Progenitor cell of endocrine pancreas (in vitro differentiated cells): ENCODE results near the gene KRTAP5-4. TPM values are rescaled to one million over a fixed set of nuclear protein-coding genes. Genes with fewer than 3 reads are reported as not detected.

Experiments
- DNase-seq: peaks from one replicate; pipeline ENCODE4 v3.0.0; 2021; ENCODE audit warnings: low spot score; ENCODE audit not compliant: unreplicated experiment
- H3K27ac Mint-ChIP-seq: 2 replicates; pipeline ENCODE4 v1.8.0; 2021; ENCODE audit warnings: mild to moderate bottlenecking, moderate library complexity, mixed read lengths
- H3K27me3 Mint-ChIP-seq: 2 replicates; pipeline ENCODE4 v1.8.0; 2021; ENCODE audit warnings: mixed read lengths
- H3K36me3 Mint-ChIP-seq: 2 replicates; pipeline ENCODE4 v1.8.0; 2022; ENCODE audit warnings: mixed read lengths; ENCODE audit not compliant: insufficient read depth
- H3K4me1 Mint-ChIP-seq: 2 replicates; pipeline ENCODE4 v1.8.0; 2021; ENCODE audit warnings: low read depth, mixed read lengths
- H3K4me3 Mint-ChIP-seq: 2 replicates; pipeline ENCODE4 v1.8.0; 2021; ENCODE audit warnings: low read depth, mild to moderate bottlenecking, moderate library complexity, mixed read lengths
- H3K9me3 Mint-ChIP-seq: 2 replicates; pipeline ENCODE4 v1.8.0; 2021; ENCODE audit warnings: low read depth, mixed read lengths
- CTCF ChIP-seq: fragments of 200-600 bp; sonication (generic); IDR thresholded peaks from one replicate; pipeline ENCODE4 v1.5.0; 2021; ENCODE audit warnings: antibody characterized with exemption, mild to moderate bottlenecking; ENCODE audit not compliant: unreplicated experiment
- total RNA-seq: library from RNA; stranded (reverse); gene quantifications from 2 replicates; pipeline ENCODE4 v1.2.1, GENCODE V29; 2021

Gene KRTAP5-4
- total RNA-seq, 1 donor from 2014 or later, result not detected

- no peak within 1 kb of the TSS for H3K4me3 Mint-ChIP-seq
- H3K27me3 Mint-ChIP-seq, result peaks cover 63% of the 10 kb centered on the region
- no peak for DNase-seq
- no peak within 1 kb of the TSS for H3K27ac Mint-ChIP-seq
- no peak for TF ChIP-seq CTCF
- H3K9me3 Mint-ChIP-seq, result no peaks in the 10 kb centered on the region
- no peaks in the 10 kb centered on the region for H3K36me3 Mint-ChIP-seq
- peaks cover 7% of the 10 kb centered on the region for H3K4me1 Mint-ChIP-seq
These were observed 7.6 kb upstream of the KRTAP5-4 start, which contains the start of gene KRTAP5-5 for GRCh38 chr11:1629326-1630185. TSS of gene KRTAP5-5 (plus strand) at chr11:1629775. CDS start at chr11:1629841, 66 bp downstream.

GRCh38 chr11:1628506-1629325 is 6.8 kb upstream of the KRTAP5-4 start:
- Mint-ChIP-seq H3K4me3 (no peak overlapping the region), H3K4me1 (peaks cover 7% of the 10 kb centered on the region), H3K27ac (no peak overlapping the region), H3K36me3 (no peaks in the 10 kb centered on the region), H3K27me3 (peaks cover 69% of the 10 kb centered on the region), H3K9me3 (no peaks in the 10 kb centered on the region)
- TF ChIP-seq CTCF, result peak; percentile 91
- peak; percentile 65 for DNase-seq

GRCh38 chr11:1625541-1625940 is 3.6 kb upstream of the KRTAP5-4 start:
- H3K4me3 Mint-ChIP-seq, result no peak overlapping the region
- H3K4me1 Mint-ChIP-seq, result peaks cover 2% of the 10 kb centered on the region
- H3K36me3 Mint-ChIP-seq, result no peaks in the 10 kb centered on the region
- H3K27me3 Mint-ChIP-seq, result peaks cover 60% of the 10 kb centered on the region
- H3K27ac Mint-ChIP-seq, result no peak overlapping the region
- TF ChIP-seq CTCF, result no peak
- no peak for DNase-seq
- no peaks in the 10 kb centered on the region for H3K9me3 Mint-ChIP-seq

- H3K9me3 Mint-ChIP-seq, result no peaks in the 10 kb centered on the region
- no peak for TF ChIP-seq CTCF
- H3K27ac Mint-ChIP-seq, result no peak overlapping the region
- H3K36me3 Mint-ChIP-seq, result no peaks in the 10 kb centered on the region
- peaks cover 2% of the 10 kb centered on the region for H3K4me1 Mint-ChIP-seq
- H3K27me3 Mint-ChIP-seq, result peaks cover 62% of the 10 kb centered on the region
- no peak overlapping the region for H3K4me3 Mint-ChIP-seq
- no peak for DNase-seq
These were observed 2.7 kb upstream of the KRTAP5-4 start for GRCh38 chr11:1624621-1625020.

GRCh38 chr11:1623716-1624115 is 1.8 kb upstream of the KRTAP5-4 start:
- H3K4me3 Mint-ChIP-seq, result no peak overlapping the region
- peaks cover 58% of the 10 kb centered on the region for H3K27me3 Mint-ChIP-seq
- H3K9me3 Mint-ChIP-seq, result no peaks in the 10 kb centered on the region
- H3K36me3 Mint-ChIP-seq, result no peaks in the 10 kb centered on the region
- no peak overlapping the region for H3K27ac Mint-ChIP-seq
- TF ChIP-seq CTCF, result no peak
- DNase-seq, result no peak
- H3K4me1 Mint-ChIP-seq, result no peaks in the 10 kb centered on the region
